K562 (cell line): ENCODE measurements around the gene PRDX3.

Experiments
- MAX ChIP-seq: sonication (generic); formaldehyde crosslinking; IDR thresholded peaks from 2 replicates; pipeline ENCODE4 v1.9.0; 2022; ENCODE audit warnings: mild to moderate bottlenecking, missing genetic modification reagents
- REST ChIP-seq, 2 experiments: fragments of 450-650 bp; formaldehyde crosslinking in 1 of 2; IDR thresholded peaks; 2 replicates each; pipeline versions ENCODE4 v1.4.0 to v1.6.1; 2014 to 2020; ENCODE audit warnings: mild to moderate bottlenecking in 2 of 2, borderline replicate concordance in 1 of 2, low read depth in 1 of 2
- TAF1 ChIP-seq: IDR thresholded peaks from 2 replicates; pipeline ENCODE4 v1.6.1; 2011; ENCODE audit warnings: mild to moderate bottlenecking, low read length, moderate library complexity; ENCODE audit not compliant: insufficient read depth, control insufficient read depth, severe bottlenecking; ENCODE audit errors: extremely low read depth
- TFAP4 ChIP-seq: sonication (generic); formaldehyde crosslinking; IDR thresholded peaks from 2 replicates; pipeline ENCODE4 v1.8.0; 2022; ENCODE audit warnings: missing genetic modification reagents, mild to moderate bottlenecking, moderate library complexity, borderline replicate concordance

GRCh38 chr10:119118231-119118630 is 60.4 kb downstream of the PRDX3 start:
- no peak for TF ChIP-seq TFAP4 (CRISPR knock-in tag)
- TF ChIP-seq REST (IDR thresholded peaks at IDR 0.05; ENCODE audit: borderline replicate concordance): no peak
- no peak for TF ChIP-seq REST (CRISPR knock-in tag; IDR thresholded peaks at IDR 0.05; ENCODE audit: low read depth)
- TF ChIP-seq TAF1: no peak
- no peak for TF ChIP-seq MAX
